Mammary epithelial cell (primary cell): ENCODE results near the gene NUP133.

ENCODE experiments used
- EZH2 ChIP-seq: IDR thresholded peaks from 2 replicates; pipeline ENCODE4 v1.6.1; 2012; ENCODE audit warnings: low read length, inconsistent platforms, borderline replicate concordance
- TF ChIP-seq, protein P1 (sequence below), 2 donors: IDR thresholded peaks in 1 of 2; conservative IDR thresholded peaks in 1 of 2; 2 replicates each; pipeline ENCODE4 v1.5.1; 2011 to 2012; ENCODE audit warnings: inconsistent platforms in 2 of 2, low read length in 2 of 2, mild to moderate bottlenecking in 2 of 2, control low read depth in 1 of 2, low read depth in 1 of 2; ENCODE audit not compliant: insufficient read depth in 1 of 2; ENCODE audit errors: extremely low read depth in 1 of 2

- TF ChIP-seq, protein P1, sequence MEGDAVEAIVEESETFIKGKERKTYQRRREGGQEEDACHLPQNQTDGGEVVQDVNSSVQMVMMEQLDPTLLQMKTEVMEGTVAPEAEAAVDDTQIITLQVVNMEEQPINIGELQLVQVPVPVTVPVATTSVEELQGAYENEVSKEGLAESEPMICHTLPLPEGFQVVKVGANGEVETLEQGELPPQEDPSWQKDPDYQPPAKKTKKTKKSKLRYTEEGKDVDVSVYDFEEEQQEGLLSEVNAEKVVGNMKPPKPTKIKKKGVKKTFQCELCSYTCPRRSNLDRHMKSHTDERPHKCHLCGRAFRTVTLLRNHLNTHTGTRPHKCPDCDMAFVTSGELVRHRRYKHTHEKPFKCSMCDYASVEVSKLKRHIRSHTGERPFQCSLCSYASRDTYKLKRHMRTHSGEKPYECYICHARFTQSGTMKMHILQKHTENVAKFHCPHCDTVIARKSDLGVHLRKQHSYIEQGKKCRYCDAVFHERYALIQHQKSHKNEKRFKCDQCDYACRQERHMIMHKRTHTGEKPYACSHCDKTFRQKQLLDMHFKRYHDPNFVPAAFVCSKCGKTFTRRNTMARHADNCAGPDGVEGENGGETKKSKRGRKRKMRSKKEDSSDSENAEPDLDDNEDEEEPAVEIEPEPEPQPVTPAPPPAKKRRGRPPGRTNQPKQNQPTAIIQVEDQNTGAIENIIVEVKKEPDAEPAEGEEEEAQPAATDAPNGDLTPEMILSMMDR (conservative IDR thresholded peaks at IDR 0.05 in 1 of 2, IDR thresholded peaks at IDR 0.05 in 1 of 2; ENCODE audit: extremely low read depth in 1 of 2, insufficient read depth in 1 of 2, low read depth in 1 of 2, low read length in 2 of 2): no peak
- no peak for TF ChIP-seq EZH2
Measured at GRCh38 chr1:229445828-229446227, 62.3 kb downstream of the NUP133 start.
